PC-3 (cell line): Measurements from ENCODE around the gene IQSEC1.

Source experiments
- EZH2 ChIP-seq: fragments of 300-600 bp; sonication (generic); IDR thresholded peaks from one replicate; pipeline ENCODE4 v1.6.1; 2017; ENCODE audit warnings: antibody characterized with exemption, mild to moderate bottlenecking, low read length; ENCODE audit not compliant: unreplicated experiment
- EZH2phosphoT487 ChIP-seq: fragments of 300-600 bp; sonication (generic); IDR thresholded peaks from 2 replicates; pipeline ENCODE4 v1.6.1; 2018; ENCODE audit warnings: mild to moderate bottlenecking, antibody characterized with exemption, low read length, borderline replicate concordance
- TF ChIP-seq, protein P1 (sequence below): fragments of 300-600 bp; sonication (generic); conservative IDR thresholded peaks from 2 replicates; pipeline ENCODE4 v1.5.1; 2017; ENCODE audit warnings: antibody characterized with exemption, low read depth, mild to moderate bottlenecking, low read length

GRCh38 chr3:12957824-12958792 is 115.1 kb downstream of the IQSEC1 start:
- TF ChIP-seq, protein P1, sequence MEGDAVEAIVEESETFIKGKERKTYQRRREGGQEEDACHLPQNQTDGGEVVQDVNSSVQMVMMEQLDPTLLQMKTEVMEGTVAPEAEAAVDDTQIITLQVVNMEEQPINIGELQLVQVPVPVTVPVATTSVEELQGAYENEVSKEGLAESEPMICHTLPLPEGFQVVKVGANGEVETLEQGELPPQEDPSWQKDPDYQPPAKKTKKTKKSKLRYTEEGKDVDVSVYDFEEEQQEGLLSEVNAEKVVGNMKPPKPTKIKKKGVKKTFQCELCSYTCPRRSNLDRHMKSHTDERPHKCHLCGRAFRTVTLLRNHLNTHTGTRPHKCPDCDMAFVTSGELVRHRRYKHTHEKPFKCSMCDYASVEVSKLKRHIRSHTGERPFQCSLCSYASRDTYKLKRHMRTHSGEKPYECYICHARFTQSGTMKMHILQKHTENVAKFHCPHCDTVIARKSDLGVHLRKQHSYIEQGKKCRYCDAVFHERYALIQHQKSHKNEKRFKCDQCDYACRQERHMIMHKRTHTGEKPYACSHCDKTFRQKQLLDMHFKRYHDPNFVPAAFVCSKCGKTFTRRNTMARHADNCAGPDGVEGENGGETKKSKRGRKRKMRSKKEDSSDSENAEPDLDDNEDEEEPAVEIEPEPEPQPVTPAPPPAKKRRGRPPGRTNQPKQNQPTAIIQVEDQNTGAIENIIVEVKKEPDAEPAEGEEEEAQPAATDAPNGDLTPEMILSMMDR, result no peak
- TF ChIP-seq EZH2phosphoT487 (no peak), EZH2 (no peak)
